NB4 (cell line): ENCODE measurements around the gene AJUBA.

ENCODE experiments used
- POLR2A ChIP-seq: IDR thresholded peaks from 2 replicates; pipeline ENCODE4 v1.6.1; 2011; ENCODE audit warnings: mild to moderate bottlenecking; ENCODE audit not compliant: insufficient read length; ENCODE audit errors: extremely low read depth
- TF ChIP-seq, protein P1 (sequence below): IDR thresholded peaks from one replicate; pipeline ENCODE4 v1.5.1; 2012; ENCODE audit warnings: low read depth, low read length

DNA sequence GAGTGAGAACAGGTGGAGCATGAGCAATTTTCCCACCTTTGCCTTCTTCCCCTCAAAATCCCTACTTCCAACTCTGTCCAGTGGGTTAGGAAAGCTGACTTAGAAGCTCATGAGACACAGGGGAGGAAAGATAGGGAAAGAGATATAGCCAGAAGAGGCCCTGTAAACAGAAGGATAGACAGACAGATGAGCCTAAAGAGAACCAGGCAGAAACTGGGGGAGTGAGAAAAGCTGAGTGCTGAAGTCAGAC is 5.0 kb downstream of the AJUBA start:
- TF ChIP-seq, protein P1, sequence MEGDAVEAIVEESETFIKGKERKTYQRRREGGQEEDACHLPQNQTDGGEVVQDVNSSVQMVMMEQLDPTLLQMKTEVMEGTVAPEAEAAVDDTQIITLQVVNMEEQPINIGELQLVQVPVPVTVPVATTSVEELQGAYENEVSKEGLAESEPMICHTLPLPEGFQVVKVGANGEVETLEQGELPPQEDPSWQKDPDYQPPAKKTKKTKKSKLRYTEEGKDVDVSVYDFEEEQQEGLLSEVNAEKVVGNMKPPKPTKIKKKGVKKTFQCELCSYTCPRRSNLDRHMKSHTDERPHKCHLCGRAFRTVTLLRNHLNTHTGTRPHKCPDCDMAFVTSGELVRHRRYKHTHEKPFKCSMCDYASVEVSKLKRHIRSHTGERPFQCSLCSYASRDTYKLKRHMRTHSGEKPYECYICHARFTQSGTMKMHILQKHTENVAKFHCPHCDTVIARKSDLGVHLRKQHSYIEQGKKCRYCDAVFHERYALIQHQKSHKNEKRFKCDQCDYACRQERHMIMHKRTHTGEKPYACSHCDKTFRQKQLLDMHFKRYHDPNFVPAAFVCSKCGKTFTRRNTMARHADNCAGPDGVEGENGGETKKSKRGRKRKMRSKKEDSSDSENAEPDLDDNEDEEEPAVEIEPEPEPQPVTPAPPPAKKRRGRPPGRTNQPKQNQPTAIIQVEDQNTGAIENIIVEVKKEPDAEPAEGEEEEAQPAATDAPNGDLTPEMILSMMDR, result no peak
- TF ChIP-seq POLR2A, result no peak
